ENCODE results near the gene NRDE2.
"Not testable (repeated sequence)": the region's sequence is repeated elsewhere in the genome, so short reads cannot be mapped to it uniquely, and the experiment has no call there.

NRDE2 gene

DNA sequence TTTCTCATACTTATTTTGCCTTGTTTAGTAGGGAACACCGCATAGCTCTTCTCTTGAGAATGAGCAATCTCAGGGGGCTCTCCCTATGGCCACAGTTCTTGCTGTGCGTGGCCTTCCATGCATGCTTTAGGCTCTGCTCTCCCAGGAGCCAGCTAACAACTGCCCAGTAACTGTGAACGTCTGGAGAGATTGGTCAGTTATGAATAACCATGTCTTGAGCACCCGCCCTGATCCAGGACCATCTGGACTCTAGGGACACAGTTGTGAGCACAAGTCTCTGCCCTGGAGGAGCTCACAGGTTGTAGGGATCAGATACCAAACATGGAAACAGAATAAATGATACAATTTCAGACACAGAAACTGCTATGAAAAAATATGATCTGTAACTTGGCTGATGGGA is 63.3 kb downstream of the NRDE2 start:
- DNase-seq: no peak

DNA sequence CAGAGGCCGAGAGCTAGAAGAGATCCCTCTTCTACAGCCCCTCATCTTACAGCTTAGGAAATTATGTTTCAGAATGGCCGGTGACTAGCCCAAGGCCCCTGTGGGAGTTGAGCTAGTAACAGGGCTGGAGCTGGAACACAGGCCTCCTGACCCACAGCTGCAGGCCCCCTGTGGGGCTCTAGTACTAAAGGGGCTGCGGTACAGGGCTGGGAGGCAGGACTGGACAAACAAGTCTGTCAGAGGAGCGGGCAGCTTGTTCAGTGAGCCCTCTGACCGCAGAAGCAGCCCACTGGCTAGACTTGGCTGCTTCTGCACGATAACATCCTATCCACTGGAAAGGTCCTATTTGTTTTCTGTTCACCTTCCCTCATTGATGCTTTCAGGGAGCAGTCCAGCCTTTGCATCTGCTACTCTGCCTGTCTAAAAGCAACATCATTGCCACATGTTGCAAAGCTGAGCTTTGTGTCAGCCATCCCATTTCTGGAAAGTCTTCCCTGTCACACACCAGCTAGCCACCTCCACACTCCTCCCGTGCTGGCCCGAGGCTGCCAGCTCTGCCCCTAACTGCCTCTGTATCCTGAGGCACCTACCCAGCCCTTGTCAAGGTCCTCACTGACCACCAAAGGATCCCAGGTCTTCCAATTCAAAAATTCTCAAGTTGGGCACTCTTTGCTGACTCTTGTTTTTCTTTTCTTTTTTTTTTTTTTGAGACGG is 65.1 kb downstream of the NRDE2 start:
- DNase-seq: no peak

DNA sequence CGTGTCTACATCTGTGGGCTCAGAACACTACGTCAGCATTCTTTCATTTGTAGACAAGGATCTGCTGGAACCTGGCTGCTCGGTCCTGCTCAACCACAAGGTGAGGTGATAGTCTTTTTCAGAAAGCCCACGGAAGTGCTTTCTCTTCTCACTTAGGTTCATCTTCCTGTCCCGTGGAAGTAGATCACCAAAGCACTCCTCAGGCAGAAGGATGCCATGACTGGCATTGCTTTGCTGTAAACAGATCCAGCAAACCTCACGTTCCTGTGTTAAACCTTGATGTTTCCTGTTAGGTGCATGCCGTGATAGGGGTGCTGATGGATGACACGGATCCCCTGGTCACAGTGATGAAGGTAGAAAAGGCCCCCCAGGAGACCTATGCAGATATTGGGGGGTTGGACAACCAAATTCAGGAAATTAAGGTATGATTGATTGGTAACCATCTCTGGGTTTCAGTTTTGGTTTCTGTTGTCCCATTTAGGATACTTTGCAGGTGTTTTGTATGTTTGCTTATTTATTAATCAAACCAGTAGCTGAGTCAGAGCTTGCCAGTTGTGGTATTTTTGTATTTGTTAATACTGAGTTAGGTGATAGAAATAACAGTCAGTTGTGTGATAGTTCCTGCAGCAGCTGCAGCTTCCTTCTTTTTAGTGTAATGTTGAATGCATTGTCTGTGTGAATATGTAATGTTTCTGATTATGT is 67.8 kb downstream of the NRDE2 start:
- no peak for DNase-seq

DNA sequence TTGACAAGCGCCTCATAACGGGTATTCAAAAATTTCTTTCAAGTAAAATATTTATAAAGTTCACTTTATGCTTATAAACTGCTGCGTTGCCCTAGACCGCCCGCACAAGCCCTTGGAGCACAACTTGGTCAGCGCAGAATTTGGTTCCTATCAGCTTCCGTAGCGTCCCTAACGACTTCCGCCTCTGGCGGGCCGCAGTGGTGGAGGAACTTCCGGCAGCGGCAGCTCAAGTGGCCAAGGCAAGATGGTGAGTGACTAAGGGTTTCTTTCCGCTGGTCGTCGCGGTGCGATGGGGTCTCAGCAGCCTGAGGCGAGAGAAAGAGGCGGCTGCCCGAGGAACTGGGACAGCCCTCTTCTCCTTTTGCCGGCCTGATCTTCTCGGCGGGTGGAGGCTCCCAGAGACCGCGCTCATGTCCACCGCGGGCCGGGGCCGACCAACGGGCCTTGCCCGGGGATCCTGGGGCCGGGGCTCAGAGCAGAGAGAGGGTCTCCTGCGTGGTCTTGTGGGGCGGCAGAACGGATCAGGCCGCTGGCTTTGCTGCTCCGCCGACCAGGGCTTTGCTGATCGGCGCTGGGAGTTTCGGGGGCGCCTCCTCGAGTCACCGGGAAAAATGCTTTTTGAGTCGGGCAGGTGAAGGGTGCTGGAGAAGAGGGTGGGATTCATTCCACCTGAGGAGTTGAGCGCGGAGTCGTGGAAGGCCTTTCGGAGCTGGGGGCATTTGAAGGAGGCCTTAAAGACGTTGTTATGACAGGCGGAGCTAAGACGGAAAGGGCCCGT is 75.2 kb downstream of the NRDE2 start, which contains the start of gene PSMC1:
PSMC1 (plus strand) TSS at position 200 of the 778 bp plus-strand sequence; CDS start at position 245, 45 bp downstream.
- peak; percentile 94 to 96 (median 96) for DNase-seq

DNA sequence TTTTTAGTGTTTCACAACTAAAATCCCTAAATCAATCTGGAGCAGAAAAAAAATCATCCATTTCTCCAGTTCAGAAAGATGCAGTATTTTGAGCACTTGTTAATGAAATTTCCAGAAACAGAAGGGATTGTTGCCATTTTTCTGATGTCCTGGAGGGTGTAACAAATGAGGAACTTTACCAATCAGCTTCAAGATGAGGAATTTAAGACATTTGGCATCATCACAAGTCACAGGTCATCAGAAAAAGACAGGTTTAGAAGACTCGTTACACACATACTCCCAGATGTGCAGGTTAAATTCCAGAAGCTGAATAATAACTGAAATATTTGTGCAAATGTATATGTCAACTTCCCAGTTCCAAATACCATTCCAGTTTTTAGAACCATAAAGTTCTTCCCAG is 75.9 kb downstream of the NRDE2 start:
- DNase-seq: no peak

GRCh38 chr14:90253826-90254225 is 77.9 kb downstream of the NRDE2 start:
- no peak for DNase-seq

- no peak for DNase-seq
Measured at GRCh38 chr14:90248594-90248993, 83.1 kb downstream of the NRDE2 start.

DNA sequence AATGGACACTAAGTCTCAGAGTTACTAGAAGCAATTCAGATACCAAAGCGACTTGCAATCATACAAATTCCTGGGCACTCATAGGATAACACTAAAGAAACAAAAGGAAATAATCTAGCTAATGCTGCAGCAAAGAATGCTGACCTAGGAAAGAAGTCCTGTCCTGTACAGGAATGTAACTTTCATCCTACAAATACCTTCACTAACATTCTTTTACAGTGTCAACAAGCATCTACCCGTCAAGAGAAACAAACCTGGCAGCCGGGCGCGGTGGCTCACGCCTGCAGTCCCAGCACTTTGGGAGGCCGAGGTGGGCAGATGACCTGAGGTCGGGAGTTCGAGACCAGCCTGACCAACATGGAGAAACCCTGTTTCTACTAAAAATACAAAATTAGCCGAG is 84.3 kb downstream of the NRDE2 start:
- DNase-seq: not testable (repeated sequence)

- peak in 2 of 4 experiments; percentile 10 to 30 for DNase-seq
Measured at GRCh38 chr14:90246936-90247335, 84.8 kb downstream of the NRDE2 start.

GRCh38 chr14:90242444-90242843 is 89.3 kb downstream of the NRDE2 start:
- DNase-seq: no peak

- DNase-seq: peak in 1 of 4 experiments; percentile 33
Measured at GRCh38 chr14:90239139-90239538, 92.6 kb downstream of the NRDE2 start.

DNA sequence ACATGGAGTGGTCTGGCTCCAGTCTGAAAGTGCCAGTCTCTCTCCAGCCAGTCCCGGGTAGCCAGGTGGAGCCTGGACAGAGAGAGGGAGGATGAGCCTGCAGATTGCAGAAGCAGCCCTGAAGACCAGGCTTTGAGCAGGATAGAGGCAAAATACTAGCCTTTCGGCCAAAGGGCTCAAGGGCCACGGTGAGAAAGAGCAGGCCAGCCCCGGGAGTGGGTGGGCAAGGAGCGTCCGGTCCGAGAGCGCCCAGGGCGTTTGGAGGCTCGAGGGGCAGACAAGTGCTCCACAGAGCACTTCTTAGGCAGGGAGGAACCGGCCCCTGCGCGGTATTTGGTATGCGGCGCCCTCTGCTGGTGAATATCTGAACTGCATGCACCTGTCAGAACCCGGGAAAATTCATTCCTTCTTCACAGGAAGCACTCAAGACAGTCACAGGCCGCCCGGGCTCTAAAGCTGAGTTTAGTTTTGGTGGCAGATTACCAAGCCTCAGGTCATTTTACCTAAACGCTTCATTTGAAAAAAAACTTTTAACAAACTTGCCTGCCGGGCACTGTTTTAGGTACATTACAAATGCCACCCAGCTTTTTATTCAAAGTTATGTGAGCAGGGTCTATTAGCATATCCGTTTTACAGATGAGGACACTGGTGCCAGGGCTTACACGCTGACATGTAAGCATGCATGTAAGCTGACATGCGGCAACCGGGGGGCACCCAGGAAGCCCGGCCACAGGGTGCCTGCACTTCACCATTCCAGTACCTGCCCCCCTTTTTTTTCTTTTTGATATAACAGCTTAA is 96.4 kb downstream of the NRDE2 start:
- DNase-seq: peak; percentile 74 to 86 (median 82)

GRCh38 chr14:90229942-90230341 is 101.8 kb downstream of the NRDE2 start:
- DNase-seq: not testable (repeated sequence)

- DNase-seq: no peak
Measured at GRCh38 chr14:90228478-90228877, 103.3 kb downstream of the NRDE2 start.

Measured in suppressor macrophage (primary cell).